NB4 (cell line): ENCODE measurements around the gene DPYSL4.

Experiments
- POLR2A ChIP-seq: IDR thresholded peaks from 2 replicates; pipeline ENCODE4 v1.6.1; 2011; ENCODE audit warnings: mild to moderate bottlenecking; ENCODE audit not compliant: insufficient read length; ENCODE audit errors: extremely low read depth
- TF ChIP-seq, protein P1 (sequence below): IDR thresholded peaks from one replicate; pipeline ENCODE4 v1.5.1; 2012; ENCODE audit warnings: low read depth, low read length
- TF ChIP-seq, protein P2 (sequence below): IDR thresholded peaks from 2 replicates; pipeline ENCODE4 v1.6.1; 2011; ENCODE audit warnings: low read depth, low read length

DNA sequence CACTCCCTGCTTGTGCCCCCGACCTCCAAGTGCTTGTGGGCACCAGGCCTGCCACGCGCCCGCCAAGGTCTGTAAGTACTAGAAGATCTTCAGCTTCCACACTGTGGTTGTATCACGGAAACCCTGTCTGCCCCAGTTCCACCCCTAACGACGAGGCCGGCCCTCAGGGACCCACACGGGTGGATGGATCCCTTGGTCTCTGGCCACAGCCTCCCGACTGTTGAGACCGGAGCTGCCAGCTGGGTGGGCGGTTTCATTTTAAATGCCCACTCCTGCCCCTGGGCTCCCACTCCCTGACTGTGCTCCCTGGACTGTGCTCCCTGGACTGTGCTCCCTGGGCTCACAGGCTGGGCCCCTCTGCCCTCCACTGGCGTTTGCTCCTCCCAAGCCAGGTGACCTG, 50.1 kb downstream of the DPYSL4 start:
- TF ChIP-seq, protein P1, sequence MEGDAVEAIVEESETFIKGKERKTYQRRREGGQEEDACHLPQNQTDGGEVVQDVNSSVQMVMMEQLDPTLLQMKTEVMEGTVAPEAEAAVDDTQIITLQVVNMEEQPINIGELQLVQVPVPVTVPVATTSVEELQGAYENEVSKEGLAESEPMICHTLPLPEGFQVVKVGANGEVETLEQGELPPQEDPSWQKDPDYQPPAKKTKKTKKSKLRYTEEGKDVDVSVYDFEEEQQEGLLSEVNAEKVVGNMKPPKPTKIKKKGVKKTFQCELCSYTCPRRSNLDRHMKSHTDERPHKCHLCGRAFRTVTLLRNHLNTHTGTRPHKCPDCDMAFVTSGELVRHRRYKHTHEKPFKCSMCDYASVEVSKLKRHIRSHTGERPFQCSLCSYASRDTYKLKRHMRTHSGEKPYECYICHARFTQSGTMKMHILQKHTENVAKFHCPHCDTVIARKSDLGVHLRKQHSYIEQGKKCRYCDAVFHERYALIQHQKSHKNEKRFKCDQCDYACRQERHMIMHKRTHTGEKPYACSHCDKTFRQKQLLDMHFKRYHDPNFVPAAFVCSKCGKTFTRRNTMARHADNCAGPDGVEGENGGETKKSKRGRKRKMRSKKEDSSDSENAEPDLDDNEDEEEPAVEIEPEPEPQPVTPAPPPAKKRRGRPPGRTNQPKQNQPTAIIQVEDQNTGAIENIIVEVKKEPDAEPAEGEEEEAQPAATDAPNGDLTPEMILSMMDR, result no peak
- TF ChIP-seq, protein P2, sequence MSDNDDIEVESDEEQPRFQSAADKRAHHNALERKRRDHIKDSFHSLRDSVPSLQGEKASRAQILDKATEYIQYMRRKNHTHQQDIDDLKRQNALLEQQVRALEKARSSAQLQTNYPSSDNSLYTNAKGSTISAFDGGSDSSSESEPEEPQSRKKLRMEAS, result no peak
- TF ChIP-seq POLR2A, result no peak
